K562 (cell line): Measurements from ENCODE around the gene KISS1R. TPM values are rescaled to one million over a fixed set of nuclear protein-coding genes. Genes with fewer than 3 reads are reported as not detected.

Experiments used
- BHLHE40 ChIP-seq: IDR thresholded peaks from 2 replicates; pipeline ENCODE4 v1.6.1; 2011; ENCODE audit warnings: low read length, improper control_type of control experiment
- CBX3 ChIP-seq, 2 experiments: IDR thresholded peaks; 1 replicate in 1 of 2; 2 replicates in 1 of 2; pipeline ENCODE4 v1.6.1; 2012; ENCODE audit warnings: inconsistent platforms in 2 of 2, low read length in 2 of 2, borderline replicate concordance in 1 of 2, control low read depth in 1 of 2
- ESRRA ChIP-seq: fragments of 450-650 bp; IDR thresholded peaks from 2 replicates; pipeline ENCODE4 v1.6.1; 2014; ENCODE audit warnings: low read depth, mild to moderate bottlenecking, moderate library complexity, borderline replicate concordance
- KLF10 ChIP-seq: fragments of 250-450 bp; sonication (Bioruptor Pico); IDR thresholded peaks from 2 replicates; pipeline ENCODE4 v1.6.1; 2021; ENCODE audit warnings: matching md5 sums
- NBN ChIP-seq: fragments of 450-650 bp; IDR thresholded peaks from 2 replicates; pipeline ENCODE4 v1.6.1; 2016; ENCODE audit warnings: low read depth, mild to moderate bottlenecking
- PYGO2 ChIP-seq: fragments of 450-650 bp; IDR thresholded peaks from 2 replicates; pipeline ENCODE4 v1.6.1; 2016; ENCODE audit warnings: mild to moderate bottlenecking, missing genetic modification characterization, moderate library complexity, missing compliant biosample characterization
- SAFB ChIP-seq: fragments of 200-400 bp; formaldehyde crosslinking; IDR thresholded peaks from 2 replicates; pipeline ENCODE4 v1.6.1; 2017; ENCODE audit warnings: low read depth, low read length, borderline replicate concordance
- SLC30A9 ChIP-seq: fragments of 250-450 bp; sonication (Bioruptor Pico); IDR thresholded peaks from 2 replicates; pipeline ENCODE4 v1.8.0; 2022; ENCODE audit warnings: mild to moderate bottlenecking, moderate library complexity
- SMARCA4 ChIP-seq: fragments of 450-650 bp; IDR thresholded peaks from 2 replicates; pipeline ENCODE4 v1.6.1; 2016
- SUPT5H ChIP-seq: fragments of 450-650 bp; IDR thresholded peaks from 2 replicates; pipeline ENCODE4 v1.6.1; 2016
- TBP ChIP-seq: optimal IDR thresholded peaks from 2 replicates; pipeline ENCODE3; 2011; ENCODE audit warnings: low read depth, low read length, improper control_type of control experiment
- TEAD4 ChIP-seq, 2 experiments: sonication (generic) in 1 of 2; formaldehyde crosslinking in 1 of 2; IDR thresholded peaks; 2 replicates each; pipeline versions ENCODE4 v1.6.1 to v1.8.0; 2012 to 2022; ENCODE audit warnings: borderline replicate concordance in 1 of 2, inconsistent platforms in 1 of 2, low read length in 1 of 2, mild to moderate bottlenecking in 1 of 2, missing genetic modification reagents in 1 of 2
- WHSC1 ChIP-seq: IDR thresholded peaks from one replicate; pipeline ENCODE4 v1.6.1; 2012; ENCODE audit warnings: low read length, control low read depth, inconsistent platforms
- ZFX ChIP-seq: sonication (generic); formaldehyde crosslinking; IDR thresholded peaks from 2 replicates; pipeline ENCODE4 v1.8.0; 2022; ENCODE audit warnings: mild to moderate bottlenecking, missing genetic modification reagents, moderate library complexity
- ZNF668 ChIP-seq: fragments of 250-450 bp; sonication (Bioruptor Pico); IDR thresholded peaks from 2 replicates; pipeline ENCODE4 v1.8.0; 2022; ENCODE audit warnings: mild to moderate bottlenecking, inconsistent platforms
- polyA plus RNA-seq, 8 experiments: library from polyadenylated mRNA; depleted of rRNA in 4 of 8; stranded (reverse) in 5 of 8; unstranded in 3 of 8; fragments of >200 nt; fragmentation: Nextera tagmentation in 2 of 8; fragmentation: Illumina TruSeq in 1 of 8; extraction: Ambion mirVana in 2 of 8; extraction: Trizol in 1 of 8; gene quantifications; 2 replicates each; pipeline versions ENCODE4 v1.2.1 to v1.2.3, GENCODE V29; 2011 to 2014; ENCODE audit warnings: inconsistent platforms in 1 of 8, missing spikeins in 1 of 8
- total RNA-seq, 7 experiments: library from RNA; depleted of rRNA in 6 of 7; stranded (reverse); fragments of >200 nt in 6 of 7; fragmentation: Illumina TruSeq in 2 of 7; extraction: Trizol in 2 of 7; gene quantifications; 2 replicates each; pipeline versions ENCODE4 v1.2.1 to v1.2.3, GENCODE V29; 2011 to 2021; ENCODE audit warnings: low replicate concordance in 1 of 7
- TF ChIP-seq, protein P1 (sequence below): sonication (generic); formaldehyde crosslinking; IDR thresholded peaks from 2 replicates; pipeline ENCODE4 v1.4.0; 2020; ENCODE audit warnings: mild to moderate bottlenecking, missing genetic modification reagents
- TF ChIP-seq, protein P2 (sequence below): fragments of 200-600 bp; sonication (generic); IDR thresholded peaks from one replicate; pipeline ENCODE4 v1.6.1; 2012; ENCODE audit warnings: mild to moderate bottlenecking, low read depth, low read length, inconsistent platforms

The KISS1R gene
- total and polyA plus RNA-seq, 9 of the 15 experiments (the other 6 are each of a cell fraction or from before 2014, with no cell fraction given), result 0.37 to 39.4 (median 2.0) TPM

DNA sequence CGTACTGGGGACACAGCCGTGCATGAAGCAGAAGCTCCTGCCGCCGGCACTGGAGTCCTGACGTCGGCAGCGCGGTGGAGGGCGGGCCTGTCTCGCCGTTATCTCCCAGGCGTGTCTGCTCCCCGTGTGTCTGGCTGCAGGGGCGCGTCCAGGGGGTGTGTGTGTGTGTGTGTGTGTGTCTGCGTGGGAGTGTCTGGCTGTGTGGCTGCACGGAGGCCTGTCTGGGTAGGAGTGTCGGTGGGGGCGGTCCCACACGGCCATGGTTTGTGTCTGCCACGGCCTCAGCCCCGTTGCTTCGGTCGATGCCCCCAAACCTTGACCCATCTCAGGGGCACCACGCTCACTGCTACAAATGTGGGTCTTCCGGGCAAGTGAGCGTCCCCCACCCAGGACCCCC lies 27.0 kb downstream of the KISS1R start (continued):
- TF ChIP-seq, protein P1, sequence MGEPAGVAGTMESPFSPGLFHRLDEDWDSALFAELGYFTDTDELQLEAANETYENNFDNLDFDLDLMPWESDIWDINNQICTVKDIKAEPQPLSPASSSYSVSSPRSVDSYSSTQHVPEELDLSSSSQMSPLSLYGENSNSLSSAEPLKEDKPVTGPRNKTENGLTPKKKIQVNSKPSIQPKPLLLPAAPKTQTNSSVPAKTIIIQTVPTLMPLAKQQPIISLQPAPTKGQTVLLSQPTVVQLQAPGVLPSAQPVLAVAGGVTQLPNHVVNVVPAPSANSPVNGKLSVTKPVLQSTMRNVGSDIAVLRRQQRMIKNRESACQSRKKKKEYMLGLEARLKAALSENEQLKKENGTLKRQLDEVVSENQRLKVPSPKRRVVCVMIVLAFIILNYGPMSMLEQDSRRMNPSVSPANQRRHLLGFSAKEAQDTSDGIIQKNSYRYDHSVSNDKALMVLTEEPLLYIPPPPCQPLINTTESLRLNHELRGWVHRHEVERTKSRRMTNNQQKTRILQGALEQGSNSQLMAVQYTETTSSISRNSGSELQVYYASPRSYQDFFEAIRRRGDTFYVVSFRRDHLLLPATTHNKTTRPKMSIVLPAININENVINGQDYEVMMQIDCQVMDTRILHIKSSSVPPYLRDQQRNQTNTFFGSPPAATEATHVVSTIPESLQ, result no peak
- TF ChIP-seq NBN (peak; percentile 94), WHSC1 (no peak), TBP (no peak), SUPT5H (peak; percentile 28; the same call in 1 of the 2 replicates), ESRRA (peak; percentile 34; the same call in 1 of the 2 replicates), ZFX (CRISPR knock-in tag) (peak; percentile 62), BHLHE40 (peak; percentile 92), SMARCA4 (peak; percentile 86), ZNF668 (CRISPR knock-in tag) (no peak), KLF10 (CRISPR knock-in tag) (no peak), CBX3 (IDR thresholded peaks at IDR 0.05; ENCODE audit: borderline replicate concordance in 1 of 2, low read length in 2 of 2) (peak in 1 of 2 experiments; percentile 75; a peak in 1 of 3 replicates), SLC30A9 (CRISPR knock-in tag) (no peak), PYGO2 (tag) (peak; percentile 38; the same call in 1 of the 2 replicates), SAFB (peak; percentile 79), TEAD4 (IDR thresholded peaks at IDR 0.05; ENCODE audit: low read length) (peak; percentile 92), TEAD4 (CRISPR knock-in tag; IDR thresholded peaks at IDR 0.05; ENCODE audit: borderline replicate concordance) (no peak)
- TF ChIP-seq, protein P2, sequence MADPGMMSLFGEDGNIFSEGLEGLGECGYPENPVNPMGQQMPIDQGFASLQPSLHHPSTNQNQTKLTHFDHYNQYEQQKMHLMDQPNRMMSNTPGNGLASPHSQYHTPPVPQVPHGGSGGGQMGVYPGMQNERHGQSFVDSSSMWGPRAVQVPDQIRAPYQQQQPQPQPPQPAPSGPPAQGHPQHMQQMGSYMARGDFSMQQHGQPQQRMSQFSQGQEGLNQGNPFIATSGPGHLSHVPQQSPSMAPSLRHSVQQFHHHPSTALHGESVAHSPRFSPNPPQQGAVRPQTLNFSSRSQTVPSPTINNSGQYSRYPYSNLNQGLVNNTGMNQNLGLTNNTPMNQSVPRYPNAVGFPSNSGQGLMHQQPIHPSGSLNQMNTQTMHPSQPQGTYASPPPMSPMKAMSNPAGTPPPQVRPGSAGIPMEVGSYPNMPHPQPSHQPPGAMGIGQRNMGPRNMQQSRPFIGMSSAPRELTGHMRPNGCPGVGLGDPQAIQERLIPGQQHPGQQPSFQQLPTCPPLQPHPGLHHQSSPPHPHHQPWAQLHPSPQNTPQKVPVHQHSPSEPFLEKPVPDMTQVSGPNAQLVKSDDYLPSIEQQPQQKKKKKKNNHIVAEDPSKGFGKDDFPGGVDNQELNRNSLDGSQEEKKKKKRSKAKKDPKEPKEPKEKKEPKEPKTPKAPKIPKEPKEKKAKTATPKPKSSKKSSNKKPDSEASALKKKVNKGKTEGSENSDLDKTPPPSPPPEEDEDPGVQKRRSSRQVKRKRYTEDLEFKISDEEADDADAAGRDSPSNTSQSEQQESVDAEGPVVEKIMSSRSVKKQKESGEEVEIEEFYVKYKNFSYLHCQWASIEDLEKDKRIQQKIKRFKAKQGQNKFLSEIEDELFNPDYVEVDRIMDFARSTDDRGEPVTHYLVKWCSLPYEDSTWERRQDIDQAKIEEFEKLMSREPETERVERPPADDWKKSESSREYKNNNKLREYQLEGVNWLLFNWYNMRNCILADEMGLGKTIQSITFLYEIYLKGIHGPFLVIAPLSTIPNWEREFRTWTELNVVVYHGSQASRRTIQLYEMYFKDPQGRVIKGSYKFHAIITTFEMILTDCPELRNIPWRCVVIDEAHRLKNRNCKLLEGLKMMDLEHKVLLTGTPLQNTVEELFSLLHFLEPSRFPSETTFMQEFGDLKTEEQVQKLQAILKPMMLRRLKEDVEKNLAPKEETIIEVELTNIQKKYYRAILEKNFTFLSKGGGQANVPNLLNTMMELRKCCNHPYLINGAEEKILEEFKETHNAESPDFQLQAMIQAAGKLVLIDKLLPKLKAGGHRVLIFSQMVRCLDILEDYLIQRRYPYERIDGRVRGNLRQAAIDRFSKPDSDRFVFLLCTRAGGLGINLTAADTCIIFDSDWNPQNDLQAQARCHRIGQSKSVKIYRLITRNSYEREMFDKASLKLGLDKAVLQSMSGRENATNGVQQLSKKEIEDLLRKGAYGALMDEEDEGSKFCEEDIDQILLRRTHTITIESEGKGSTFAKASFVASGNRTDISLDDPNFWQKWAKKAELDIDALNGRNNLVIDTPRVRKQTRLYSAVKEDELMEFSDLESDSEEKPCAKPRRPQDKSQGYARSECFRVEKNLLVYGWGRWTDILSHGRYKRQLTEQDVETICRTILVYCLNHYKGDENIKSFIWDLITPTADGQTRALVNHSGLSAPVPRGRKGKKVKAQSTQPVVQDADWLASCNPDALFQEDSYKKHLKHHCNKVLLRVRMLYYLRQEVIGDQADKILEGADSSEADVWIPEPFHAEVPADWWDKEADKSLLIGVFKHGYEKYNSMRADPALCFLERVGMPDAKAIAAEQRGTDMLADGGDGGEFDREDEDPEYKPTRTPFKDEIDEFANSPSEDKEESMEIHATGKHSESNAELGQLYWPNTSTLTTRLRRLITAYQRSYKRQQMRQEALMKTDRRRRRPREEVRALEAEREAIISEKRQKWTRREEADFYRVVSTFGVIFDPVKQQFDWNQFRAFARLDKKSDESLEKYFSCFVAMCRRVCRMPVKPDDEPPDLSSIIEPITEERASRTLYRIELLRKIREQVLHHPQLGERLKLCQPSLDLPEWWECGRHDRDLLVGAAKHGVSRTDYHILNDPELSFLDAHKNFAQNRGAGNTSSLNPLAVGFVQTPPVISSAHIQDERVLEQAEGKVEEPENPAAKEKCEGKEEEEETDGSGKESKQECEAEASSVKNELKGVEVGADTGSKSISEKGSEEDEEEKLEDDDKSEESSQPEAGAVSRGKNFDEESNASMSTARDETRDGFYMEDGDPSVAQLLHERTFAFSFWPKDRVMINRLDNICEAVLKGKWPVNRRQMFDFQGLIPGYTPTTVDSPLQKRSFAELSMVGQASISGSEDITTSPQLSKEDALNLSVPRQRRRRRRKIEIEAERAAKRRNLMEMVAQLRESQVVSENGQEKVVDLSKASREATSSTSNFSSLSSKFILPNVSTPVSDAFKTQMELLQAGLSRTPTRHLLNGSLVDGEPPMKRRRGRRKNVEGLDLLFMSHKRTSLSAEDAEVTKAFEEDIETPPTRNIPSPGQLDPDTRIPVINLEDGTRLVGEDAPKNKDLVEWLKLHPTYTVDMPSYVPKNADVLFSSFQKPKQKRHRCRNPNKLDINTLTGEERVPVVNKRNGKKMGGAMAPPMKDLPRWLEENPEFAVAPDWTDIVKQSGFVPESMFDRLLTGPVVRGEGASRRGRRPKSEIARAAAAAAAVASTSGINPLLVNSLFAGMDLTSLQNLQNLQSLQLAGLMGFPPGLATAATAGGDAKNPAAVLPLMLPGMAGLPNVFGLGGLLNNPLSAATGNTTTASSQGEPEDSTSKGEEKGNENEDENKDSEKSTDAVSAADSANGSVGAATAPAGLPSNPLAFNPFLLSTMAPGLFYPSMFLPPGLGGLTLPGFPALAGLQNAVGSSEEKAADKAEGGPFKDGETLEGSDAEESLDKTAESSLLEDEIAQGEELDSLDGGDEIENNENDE, result no peak
